ENCODE data around the gene TNFRSF14.

The TNFRSF14 gene

GRCh38 chr1:2516946-2517345 is 39.2 kb upstream of the TNFRSF14 start:
- no peak for DNase-seq (ENCODE audit: low read depth)
- no peak for TF ChIP-seq CTCF (conservative IDR thresholded peaks at IDR 0.05; ENCODE audit: control insufficient read depth, insufficient read depth, low read depth, low read length)
- no peak overlapping the region for H3K4me3 ChIP-seq (ENCODE audit: control insufficient read depth, low read depth, low read length)

GRCh38 chr1:2517966-2518365 is 38.2 kb upstream of the TNFRSF14 start:
- no peak for TF ChIP-seq CTCF (conservative IDR thresholded peaks at IDR 0.05; ENCODE audit: control insufficient read depth, insufficient read depth, low read depth, low read length)
- no peak for DNase-seq (ENCODE audit: low read depth)
- H3K4me3 ChIP-seq (ENCODE audit: control insufficient read depth, low read depth, low read length): no peak overlapping the region

GRCh38 chr1:2518528-2518927 is 37.6 kb upstream of the TNFRSF14 start:
- TF ChIP-seq CTCF (conservative IDR thresholded peaks at IDR 0.05; ENCODE audit: control insufficient read depth, insufficient read depth, low read depth, low read length): no peak
- no peak for DNase-seq (ENCODE audit: low read depth)
- no peak overlapping the region for H3K4me3 ChIP-seq (ENCODE audit: control insufficient read depth, low read depth, low read length)

- H3K4me3 ChIP-seq (ENCODE audit: control insufficient read depth, low read depth, low read length): no peak overlapping the region
- no peak for TF ChIP-seq CTCF (conservative IDR thresholded peaks at IDR 0.05; ENCODE audit: control insufficient read depth, insufficient read depth, low read depth, low read length)
- no peak for DNase-seq (ENCODE audit: low read depth)
Observed at GRCh38 chr1:2519029-2519685, 37.0 kb upstream of the TNFRSF14 start.

- DNase-seq (ENCODE audit: low read depth): no peak
- TF ChIP-seq CTCF (conservative IDR thresholded peaks at IDR 0.05; ENCODE audit: control insufficient read depth, insufficient read depth, low read depth, low read length): no peak
- H3K4me3 ChIP-seq (ENCODE audit: control insufficient read depth, low read depth, low read length): no peak overlapping the region
Observed at GRCh38 chr1:2519729-2520128, 36.4 kb upstream of the TNFRSF14 start.

GRCh38 chr1:2520206-2520605 is 36.0 kb upstream of the TNFRSF14 start:
- no peak overlapping the region for H3K4me3 ChIP-seq (ENCODE audit: control insufficient read depth, low read depth, low read length)
- TF ChIP-seq CTCF (conservative IDR thresholded peaks at IDR 0.05; ENCODE audit: control insufficient read depth, insufficient read depth, low read depth, low read length): no peak
- DNase-seq (ENCODE audit: low read depth): no peak

- H3K4me3 ChIP-seq (ENCODE audit: control insufficient read depth, low read depth, low read length): no peak overlapping the region
- DNase-seq (ENCODE audit: low read depth): no peak
- TF ChIP-seq CTCF (conservative IDR thresholded peaks at IDR 0.05; ENCODE audit: control insufficient read depth, insufficient read depth, low read depth, low read length): no peak
Observed at GRCh38 chr1:2520806-2521205, 35.4 kb upstream of the TNFRSF14 start.

All from fibroblast of mammary gland (primary cell).